CD4-positive, alpha-beta T cell treated with Interleukin-21 for 1 hour (primary cell): ENCODE results near the gene TXNRD1.
"Not testable (repeated sequence)": the region's sequence is repeated elsewhere in the genome, so short reads cannot be mapped to it uniquely, and the experiment has no call there.

Source experiments
- DNase-seq: peaks from one replicate; pipeline ENCODE4 v3.0.0-alpha.2; 2020

TXNRD1 gene

DNA sequence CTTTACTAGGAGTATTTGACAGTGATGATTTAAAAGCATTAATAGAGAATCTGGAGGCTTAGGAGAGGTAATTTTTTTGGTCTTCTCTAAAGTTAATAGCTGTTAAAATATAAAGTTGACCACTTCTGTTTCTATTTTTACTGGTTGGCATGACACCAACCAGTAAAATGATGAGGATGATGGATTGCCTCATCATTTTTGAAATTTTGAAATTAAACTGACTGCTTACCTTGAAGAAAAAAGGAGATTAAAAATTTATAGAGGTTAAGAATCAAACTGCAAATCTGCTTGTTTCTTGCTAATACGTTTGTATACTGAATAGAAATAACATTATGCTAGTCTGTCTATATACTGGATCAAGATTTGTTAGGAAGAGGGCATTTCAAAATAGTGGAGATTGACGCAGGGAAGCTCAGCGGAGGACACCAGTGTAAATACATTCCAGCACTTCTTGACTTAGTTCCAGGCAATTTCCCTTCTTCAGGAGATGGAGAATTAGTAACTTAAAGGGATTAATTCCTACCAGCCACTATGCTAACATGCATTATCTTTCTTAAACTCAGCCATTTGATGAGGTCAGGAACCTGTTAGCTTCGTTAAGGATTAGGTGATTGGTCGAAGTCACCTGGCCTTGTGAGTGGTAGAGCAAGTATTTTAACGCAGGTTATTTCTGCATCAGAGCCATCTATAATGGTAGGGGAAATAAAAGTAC is 91.5 kb downstream of the TXNRD1 start:
- no peak for DNase-seq

DNA sequence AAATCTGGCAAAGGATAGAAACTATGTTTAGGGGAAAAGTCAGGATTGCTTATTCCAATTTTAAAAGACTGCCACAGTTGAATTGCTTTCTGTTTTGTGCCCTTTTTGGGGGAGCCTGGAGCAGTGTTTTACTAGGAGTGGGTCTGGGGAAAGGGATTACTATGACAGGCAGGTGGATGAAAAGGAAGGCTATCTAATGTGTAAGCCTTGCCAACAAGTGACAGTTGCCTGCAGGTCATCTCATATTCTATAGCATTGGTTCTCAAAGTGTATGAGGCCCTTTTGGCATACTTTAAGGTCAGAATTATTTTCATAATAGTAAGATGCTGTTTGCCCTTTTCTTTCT is 92.0 kb downstream of the TXNRD1 start:
- no peak for DNase-seq

DNA sequence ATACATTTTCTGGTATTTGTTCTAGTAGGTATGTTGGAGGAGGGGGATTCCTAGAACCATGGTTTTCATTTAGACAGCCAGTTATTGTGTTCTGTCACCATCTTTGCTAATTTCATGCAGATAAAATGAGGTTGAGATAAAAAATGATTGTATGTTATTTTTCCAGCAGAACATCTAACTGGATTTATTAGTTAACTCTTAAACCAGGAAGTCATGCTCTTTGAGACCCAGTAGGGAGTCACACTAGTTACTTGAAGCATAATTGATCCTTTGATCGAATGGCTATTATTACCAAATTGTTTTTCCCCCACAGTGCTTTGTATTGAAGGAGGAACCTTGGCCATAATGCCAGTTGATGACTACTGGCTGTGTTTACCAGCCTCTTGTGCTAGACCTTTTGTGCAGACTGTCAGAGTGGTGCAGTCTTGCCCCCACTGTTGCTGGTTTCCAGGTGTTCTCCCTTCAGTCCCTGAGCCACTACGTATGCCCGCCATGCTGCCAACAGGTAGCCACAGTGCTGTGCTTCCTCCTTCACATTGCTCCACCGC is 93.9 kb downstream of the TXNRD1 start:
- DNase-seq: no peak

DNA sequence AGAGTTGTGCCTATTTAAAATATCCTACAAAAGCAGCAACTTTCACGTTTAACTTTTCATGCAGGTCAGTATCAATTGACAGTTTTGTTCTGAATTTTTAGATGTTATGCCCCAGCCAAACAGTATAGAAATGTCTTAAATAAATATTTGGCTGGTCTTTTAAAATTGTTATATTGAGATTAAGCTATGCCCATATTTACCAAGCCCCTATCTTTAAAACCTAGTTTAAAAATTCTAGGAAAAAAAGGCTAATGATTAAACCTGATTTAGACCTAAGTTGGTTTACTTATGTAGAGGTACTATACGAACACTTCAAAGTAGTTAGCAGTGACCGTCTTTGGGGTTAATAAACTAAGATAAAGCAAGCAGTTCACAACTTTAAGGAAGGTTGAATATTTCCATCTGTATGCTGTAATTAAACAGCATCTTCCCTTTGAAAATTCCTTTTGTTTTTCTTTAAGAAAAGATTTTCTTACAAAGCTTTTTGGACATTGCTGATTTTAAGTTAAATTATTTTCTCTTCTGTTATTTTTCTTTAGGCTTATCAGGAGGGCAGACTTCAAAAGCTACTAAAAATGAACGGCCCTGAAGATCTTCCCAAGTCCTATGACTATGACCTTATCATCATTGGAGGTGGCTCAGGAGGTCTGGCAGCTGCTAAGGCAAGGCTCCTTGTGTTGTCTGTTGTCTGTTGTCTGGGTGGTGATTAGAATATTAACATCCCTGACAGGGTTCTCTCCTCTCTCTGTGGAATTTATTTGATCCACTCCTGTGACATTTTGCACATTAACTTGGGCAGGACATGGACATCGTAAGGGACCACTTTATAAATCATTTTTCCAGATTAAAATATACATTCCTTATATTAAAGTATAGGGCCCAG is 95.4 kb downstream of the TXNRD1 start:
- DNase-seq: no peak

DNA sequence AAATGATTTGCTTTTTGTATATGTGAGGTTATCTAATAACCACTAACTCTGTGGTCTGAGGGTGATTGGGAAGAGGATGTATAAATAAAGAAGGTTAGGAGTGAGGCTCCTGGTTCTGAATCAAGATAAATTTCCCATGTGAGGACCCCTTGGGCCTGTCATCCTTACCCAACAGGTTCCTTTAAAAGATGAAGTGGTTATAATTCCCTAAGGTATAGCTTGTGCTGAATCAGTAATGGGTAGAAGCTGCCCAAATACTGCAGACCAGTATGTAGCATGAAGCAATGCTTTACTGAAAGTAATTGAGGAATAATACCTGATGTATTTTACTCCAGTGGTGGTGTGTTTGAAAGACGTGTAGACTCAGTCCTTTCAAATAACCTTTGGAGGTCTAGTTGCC is 96.6 kb downstream of the TXNRD1 start:
- no peak for DNase-seq

DNA sequence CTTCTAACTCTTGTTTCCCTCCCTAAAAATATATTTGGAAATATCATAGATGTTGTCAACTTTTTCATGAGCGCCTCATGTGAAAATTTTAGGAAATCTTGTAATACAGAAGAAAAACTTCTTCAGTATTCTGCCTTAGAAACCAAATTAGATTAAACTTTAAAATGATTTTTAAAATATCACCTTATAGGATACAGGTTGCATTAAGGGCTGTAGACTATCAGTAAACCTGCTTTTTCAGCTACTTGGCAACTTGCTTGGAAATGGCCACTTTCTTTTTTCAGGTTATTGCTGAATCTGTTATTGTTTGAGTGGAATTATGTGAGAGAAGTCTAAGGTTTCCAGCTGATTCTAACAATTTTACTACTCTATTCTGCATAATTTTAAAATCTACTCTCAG is 97.1 kb downstream of the TXNRD1 start:
- DNase-seq: no peak

DNA sequence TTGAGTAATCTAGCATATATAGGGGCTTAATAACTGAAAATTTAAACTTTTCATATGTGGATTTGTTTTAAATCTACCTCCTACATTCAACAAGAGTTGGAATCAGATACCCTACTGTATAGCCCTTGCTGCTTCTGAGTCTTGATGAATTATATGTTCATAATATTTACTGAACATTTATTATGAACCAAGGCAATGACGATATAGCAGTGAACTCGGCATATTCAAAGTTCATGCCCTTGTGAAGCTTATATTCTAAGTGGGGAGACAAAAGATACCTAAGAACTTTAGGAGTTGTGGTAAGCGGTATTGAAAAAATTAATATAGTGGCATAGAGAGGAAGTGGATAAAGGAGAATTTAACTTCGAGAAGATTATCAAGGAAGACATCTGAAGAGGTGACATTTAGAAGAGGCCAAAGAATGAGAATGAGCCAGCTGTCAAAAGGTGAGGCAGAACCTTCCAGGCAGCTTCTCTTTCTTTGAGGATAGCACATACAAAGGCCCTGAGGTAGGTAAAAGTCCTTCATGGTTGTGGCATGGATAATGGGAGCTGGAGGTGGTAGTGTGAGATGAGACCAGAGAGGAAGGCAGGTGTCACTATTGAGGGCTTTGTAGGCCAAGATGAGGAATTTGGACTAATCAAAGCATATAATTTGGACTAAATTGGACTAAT is 98.1 kb downstream of the TXNRD1 start:
- no peak for DNase-seq

DNA sequence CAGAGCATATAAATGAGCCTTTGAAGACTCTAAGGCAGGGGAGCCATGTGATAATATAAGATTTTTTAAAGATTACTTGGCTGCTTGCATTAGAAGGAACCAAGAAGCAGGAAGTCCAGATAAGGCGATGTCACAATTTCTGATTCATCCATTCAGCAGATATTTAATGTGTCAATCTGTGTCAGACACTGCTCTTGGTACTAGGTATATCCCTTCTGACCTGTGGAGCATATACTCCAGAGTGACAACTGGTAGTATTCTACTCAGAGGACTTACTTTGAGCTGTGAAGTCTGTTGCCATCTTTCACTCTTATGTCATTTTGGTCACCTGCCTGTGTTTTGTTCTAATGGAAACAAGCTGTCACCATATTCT is 98.6 kb downstream of the TXNRD1 start:
- no peak for DNase-seq

DNA sequence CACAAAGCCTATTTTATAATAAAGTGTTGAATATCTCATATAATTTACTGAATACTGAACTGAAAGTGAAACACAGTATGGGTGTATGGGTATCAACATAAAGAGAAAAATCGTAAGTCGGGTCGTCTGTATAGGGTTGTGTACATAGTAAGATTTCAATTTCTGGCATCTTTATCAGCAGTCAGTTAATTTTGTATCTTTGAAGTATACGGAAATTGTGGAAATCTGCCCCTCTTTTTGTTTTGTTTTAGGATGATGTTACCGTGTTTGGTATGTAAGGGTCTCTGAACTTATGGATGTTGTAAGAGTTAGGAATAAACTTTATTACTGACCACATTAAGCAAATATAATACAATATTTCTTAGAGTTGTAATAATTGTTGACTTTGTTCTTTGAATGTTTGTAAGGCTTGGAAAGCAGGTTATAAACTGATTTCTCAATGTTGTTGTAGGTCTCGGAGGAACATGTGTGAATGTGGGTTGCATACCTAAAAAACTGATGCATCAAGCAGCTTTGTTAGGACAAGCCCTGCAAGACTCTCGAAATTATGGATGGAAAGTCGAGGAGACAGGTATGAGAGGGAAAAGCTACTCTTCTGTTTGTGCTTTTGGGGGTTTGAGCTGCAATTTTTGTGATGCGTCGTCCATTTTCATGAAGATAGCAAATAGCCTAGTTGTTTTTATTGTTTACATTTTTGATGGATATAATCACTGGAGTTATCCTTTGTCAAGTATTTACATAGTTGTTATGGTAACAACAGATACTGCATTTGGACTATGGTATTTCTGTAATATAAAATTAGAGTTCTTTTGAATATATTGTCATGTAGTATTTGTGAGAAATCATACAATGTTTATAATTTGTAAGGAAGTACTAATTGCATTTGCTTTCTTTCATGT is 100.0 kb downstream of the TXNRD1 start:
- DNase-seq: no peak

DNA sequence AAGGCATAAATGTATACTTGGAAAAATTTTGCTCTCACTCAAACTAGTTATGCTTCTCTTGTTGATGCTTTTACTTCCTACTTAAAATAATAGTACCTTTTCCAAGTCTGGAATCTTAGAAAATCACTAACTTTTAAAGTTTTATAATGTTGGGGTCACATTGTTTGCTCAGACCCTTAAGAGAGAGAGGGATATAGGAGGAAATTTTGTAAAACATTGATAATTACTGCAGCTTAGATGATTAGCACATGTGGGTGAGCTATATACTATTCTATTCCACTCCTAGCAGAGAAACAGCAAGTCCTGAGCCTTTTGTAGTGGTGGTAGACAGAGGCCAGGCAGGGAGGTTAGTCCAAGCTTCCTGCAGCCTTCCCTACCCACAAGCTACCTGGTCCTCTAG is 101.4 kb downstream of the TXNRD1 start:
- no peak for DNase-seq

DNA sequence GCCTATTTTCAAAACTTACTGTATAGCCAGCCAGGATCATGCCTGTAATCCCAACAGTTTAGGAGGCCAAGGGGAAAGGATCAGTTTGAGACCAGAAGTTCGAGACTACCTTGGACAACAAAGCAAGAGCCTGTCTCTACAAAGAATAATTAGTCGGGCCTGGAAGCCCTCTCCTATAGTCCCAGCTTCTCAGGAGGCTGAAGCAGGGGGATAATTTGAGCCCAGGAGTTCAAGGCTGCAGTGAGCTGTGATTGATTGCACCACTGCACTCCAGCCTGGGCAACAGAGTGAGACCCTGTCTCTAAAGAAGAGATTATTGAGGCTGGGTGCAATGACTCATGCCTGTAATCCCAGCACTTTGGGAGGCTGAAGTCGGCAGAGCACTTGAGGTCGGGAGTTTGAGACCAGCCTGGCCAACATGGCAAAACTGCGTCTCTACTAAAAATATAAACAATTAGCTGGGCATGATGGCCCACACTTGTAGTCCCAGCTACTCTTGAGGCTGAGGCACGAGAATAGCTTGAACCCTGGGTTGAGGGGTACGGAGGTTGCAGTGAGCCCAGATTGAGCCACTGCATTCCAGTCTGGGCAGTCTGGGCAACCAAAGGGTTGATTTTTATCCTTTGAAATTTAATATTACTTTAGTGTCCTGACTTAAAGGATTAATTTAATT is 102.1 kb downstream of the TXNRD1 start:
- DNase-seq: no peak

DNA sequence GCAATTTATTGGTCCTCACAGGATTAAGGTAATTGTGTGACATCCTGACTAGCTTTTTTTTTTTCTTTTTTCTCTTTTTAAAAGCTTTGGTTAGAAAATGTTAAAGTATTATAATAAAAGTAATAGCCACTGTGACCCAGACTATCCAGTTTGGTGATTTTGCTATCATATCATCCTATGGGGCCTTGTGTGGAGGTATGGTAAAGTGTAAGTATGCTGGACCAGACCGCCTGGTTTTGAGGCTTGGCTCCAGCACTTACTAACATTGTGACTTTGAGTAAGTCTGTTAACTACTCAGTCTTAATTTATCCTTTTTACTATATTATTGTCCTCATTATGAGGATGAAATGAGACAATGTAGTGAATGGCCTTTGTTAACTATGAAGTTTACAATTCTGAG is 103.4 kb downstream of the TXNRD1 start:
- no peak for DNase-seq

DNA sequence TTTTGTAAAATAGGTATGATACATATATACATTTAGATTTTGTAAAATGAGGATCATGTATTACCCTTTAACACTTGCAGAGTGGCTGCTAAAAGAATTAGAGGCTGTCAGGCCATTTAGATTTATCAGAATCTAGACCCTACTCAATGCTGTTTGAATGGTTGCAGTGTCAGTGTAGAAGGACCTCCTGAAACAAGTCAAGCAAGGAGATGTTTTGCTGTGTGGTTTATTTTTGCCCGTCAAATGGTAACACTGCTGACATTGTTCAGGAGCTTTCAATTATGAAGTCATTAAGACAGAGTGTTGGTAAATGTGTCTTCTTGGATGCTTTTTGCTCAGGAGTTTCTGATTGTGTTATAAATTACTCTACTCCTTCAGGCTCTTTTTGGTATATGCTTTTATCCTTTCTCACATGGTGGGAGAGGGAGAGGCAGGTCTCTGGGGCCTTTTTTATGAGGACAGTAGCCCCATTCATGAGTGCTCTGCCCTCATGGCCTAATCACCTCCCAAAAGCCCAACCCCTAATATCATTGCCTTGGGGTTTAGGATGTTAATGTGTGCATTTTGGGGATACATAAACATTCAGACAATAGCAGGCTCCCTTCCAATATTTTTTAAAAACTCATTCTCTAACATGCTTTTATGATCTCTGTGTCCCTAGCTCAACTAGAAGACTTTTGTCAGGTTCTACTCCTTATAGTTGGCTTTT is 104.5 kb downstream of the TXNRD1 start:
- DNase-seq: no peak

DNA sequence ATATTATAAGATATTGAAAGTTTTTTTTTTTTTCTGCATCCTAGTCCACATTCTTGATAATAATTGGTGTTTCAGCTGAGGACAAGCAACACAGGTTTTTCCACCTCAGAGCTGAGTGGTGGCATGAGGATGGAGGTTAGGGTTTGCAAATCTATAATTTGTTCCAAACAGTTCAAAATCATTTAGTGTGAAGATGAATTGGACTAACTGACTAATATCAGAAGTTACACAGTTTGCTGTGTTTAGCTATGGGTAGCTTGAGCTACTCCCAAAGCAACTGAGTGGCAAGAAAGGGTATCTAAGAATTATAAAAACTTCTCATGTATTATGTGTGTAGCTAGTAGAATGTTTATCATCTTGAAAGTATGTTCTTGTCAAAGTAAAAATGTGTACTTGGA is 105.0 kb downstream of the TXNRD1 start:
- no peak for DNase-seq

DNA sequence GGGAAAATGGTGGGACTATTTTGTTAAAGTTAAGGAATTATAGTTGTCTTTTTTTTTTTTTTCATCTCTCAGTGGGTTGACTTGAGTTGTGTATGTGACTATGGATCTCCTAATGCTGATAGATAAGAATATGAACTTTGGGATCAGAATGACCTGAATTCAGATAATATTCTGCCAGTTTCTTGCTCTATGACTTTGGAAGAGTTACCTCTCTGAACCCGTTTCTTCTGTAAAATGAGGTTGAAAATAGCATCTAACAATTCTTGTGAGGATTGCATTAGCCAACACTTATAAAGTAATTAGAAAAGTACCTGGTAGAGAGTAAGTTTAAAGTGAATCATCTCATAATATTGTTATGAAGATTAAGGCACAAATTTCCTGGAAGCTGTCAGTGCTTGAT is 106.4 kb downstream of the TXNRD1 start:
- no peak for DNase-seq

DNA sequence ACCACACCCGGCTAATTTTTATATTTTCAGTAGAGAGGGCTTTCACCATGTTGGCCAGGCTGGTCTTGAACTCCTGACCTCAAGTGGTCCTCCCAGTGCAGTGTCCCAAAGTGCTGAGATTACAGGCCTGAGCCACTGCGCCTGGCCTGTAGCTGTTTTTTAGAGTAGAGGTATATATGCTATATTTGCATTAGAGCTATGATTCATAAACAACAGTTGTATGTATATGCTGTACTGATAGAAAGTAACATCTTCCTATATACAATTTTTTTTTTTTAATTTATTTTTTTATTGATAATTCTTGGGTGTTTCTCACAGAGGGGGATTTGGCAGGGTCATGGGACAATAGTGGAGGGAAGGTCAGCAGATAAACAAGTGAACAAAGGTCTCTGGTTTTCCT is 107.0 kb downstream of the TXNRD1 start:
- not testable (repeated sequence) for DNase-seq

DNA sequence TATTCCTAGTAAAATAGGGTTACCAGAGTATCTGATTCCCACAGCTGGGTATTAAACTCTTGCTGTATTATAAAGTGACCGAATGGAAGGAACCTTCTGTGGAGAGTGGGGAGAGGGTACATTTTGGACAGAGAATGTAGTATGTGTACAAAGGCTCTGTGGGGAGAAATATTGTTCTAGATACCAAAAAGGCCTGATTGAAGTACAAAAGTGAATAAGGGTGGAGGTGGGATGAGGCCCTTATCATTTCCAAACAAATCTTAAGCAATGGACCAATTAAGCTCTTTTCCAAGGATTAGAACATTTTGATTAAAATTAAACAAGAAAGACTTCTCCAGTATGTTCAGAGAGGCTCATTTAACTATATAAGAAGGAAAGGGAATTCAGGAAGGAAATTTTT is 108.3 kb downstream of the TXNRD1 start:
- DNase-seq: no peak

DNA sequence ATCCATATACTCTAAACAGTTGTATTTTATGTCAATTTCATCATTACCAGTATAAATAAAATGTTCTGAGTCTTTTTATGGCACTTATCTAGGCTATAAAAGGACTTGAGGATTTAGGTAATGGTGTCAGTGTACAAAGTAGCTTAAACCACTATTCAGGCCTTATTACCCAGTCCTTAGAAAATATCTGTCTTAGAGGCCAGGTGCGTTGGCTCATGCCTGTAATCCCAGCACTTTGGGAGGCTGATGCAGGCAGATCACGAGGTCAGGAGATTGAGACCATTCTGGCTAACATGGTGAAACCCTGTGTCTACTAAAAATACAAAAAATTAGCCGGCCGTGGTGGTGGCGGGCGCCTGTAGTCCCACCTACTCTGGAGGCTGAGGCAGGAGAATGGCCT is 112.7 kb downstream of the TXNRD1 start:
- DNase-seq: not testable (repeated sequence)

DNA sequence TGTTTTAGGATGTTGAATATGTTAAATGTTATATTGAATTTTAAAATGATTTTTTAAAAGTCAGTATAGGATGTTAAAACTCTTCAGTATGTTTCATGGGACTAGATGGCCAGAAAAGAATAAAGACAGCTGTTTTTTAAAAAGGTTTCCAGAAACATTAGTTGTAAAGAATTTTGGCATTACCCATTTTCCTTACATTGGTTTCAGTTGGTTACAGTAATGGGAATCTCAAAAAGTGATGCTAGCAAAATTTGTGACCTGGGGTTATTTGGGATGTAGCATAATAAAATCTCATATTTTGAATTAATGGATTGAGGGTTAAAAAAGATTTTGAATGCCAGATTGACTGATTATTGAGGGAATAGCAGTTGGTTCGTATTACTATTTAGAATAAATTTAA is 113.2 kb downstream of the TXNRD1 start:
- DNase-seq: no peak

DNA sequence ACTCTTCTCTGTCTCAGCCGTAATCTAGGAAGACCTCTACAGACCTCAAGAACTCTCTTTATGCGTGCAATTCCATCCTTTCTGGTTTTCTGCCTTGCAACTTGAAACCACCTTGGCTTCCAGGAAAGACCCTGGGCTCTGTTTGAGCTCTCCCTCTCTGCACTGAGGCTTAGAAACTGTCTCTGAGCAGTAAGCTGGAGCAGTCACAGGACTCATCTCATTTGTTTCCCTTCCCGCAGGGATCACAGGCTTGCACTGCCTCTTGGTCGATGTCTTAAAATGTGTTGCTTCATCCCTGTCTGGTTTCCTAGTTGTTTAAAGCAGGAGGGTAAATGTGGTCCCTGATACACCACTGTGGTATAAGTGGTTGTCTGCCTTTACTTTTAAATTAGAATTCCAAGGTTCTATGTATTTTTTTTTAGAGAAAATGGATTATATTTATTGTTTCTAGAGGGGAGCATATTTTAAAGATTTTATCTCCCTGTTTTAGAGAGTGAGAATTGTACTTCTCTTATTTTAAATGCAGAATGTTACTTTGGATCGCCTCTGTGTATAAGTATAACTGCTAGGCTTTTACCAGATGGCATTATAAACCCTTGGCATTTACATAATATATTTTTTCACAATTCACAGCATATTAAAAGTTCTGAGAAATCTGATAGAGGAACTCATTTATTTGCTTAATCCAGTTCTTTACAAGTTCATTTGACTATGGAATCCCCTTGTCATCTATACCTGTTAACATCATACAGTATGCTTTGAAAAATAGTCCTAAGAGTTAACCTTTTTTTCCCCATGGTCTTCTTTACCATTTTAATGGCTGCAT is 114.3 kb downstream of the TXNRD1 start:
- DNase-seq: no peak

DNA sequence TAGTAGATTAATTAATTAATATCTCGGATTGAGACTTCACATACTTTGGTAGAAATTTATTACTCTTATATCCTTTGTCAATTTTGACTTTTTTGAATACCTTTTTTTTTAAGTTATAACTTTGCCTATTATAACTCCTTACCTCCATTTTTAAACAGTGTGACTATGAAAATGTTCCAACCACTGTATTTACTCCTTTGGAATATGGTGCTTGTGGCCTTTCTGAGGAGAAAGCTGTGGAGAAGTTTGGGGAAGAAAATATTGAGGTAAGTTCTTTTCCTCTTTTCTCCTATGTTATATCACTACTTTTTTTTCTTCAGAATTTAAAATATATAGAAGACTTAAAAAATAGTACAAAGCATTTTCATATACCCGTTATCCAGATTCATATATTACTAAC is 115.8 kb downstream of the TXNRD1 start:
- DNase-seq: no peak
